K562 (cell line): ENCODE data around the gene TMEM43. TPM values are rescaled to one million over a fixed set of nuclear protein-coding genes. Genes with fewer than 3 reads are reported as not detected.

Experiments used
- AFF1 ChIP-seq, 2 experiments: fragments of 450-650 bp; IDR thresholded peaks; 2 replicates each; pipeline ENCODE4 v1.6.1; 2018; ENCODE audit warnings: mild to moderate bottlenecking in 2 of 2, low read depth in 1 of 2; ENCODE audit not compliant: partially characterized antibody in 2 of 2
- CBX1 ChIP-seq: sonication (generic); IDR thresholded peaks from 2 replicates; pipeline ENCODE4 v1.6.1; 2016; ENCODE audit warnings: antibody characterized with exemption, low read depth, mild to moderate bottlenecking
- CEBPZ ChIP-seq: fragments of 150-350 bp; IDR thresholded peaks from 2 replicates; pipeline ENCODE4 v1.6.1; 2014; ENCODE audit warnings: low read depth, mild to moderate bottlenecking, low read length, borderline replicate concordance
- FOXA1 ChIP-seq: fragments of 450-650 bp; IDR thresholded peaks from 2 replicates; pipeline ENCODE4 v1.6.1; 2016; ENCODE audit warnings: mild to moderate bottlenecking, borderline replicate concordance
- GTF2B ChIP-seq: IDR thresholded peaks from 2 replicates; pipeline ENCODE4 v1.6.1; 2011; ENCODE audit not compliant: insufficient read length; ENCODE audit errors: extremely low read depth
- NFRKB ChIP-seq: fragments of 450-650 bp; IDR thresholded peaks from 2 replicates; pipeline ENCODE4 v1.6.1; 2016; ENCODE audit warnings: low read depth
- PURB ChIP-seq: sonication (generic); formaldehyde crosslinking; IDR thresholded peaks from 2 replicates; pipeline ENCODE4 v1.9.0; 2021; ENCODE audit warnings: low read depth, mild to moderate bottlenecking, missing genetic modification reagents
- SETDB1 ChIP-seq: IDR thresholded peaks from one replicate; pipeline ENCODE4 v1.6.1; 2012; ENCODE audit warnings: low read length, control low read depth, inconsistent platforms
- SRSF3 ChIP-seq: fragments of 200-400 bp; formaldehyde crosslinking; IDR thresholded peaks from 2 replicates; pipeline ENCODE4 v1.6.1; 2016; ENCODE audit warnings: mild to moderate bottlenecking, low read length, moderate library complexity; ENCODE audit not compliant: insufficient read depth
- THAP12 ChIP-seq: fragments of 250-450 bp; sonication (Bioruptor Pico); IDR thresholded peaks from 2 replicates; pipeline ENCODE4 v1.9.0; 2021; ENCODE audit warnings: mild to moderate bottlenecking, inconsistent platforms
- XRCC5 ChIP-seq: fragments of 200-400 bp; formaldehyde crosslinking; IDR thresholded peaks from 2 replicates; pipeline ENCODE4 v1.6.1; 2017; ENCODE audit warnings: low read depth, mild to moderate bottlenecking, low read length
- ZBTB26 ChIP-seq: fragments of 450-650 bp; formaldehyde crosslinking; IDR thresholded peaks from 2 replicates; pipeline ENCODE4 v1.4.0; 2022; ENCODE audit warnings: missing genetic modification characterization
- ZNF232 ChIP-seq: sonication (generic); formaldehyde crosslinking; IDR thresholded peaks from 2 replicates; pipeline ENCODE4 v1.8.0; 2022; ENCODE audit warnings: mild to moderate bottlenecking, missing genetic modification reagents
- ZNF589 ChIP-seq: fragments of 200-800 bp; sonication (Bioruptor generic); IDR thresholded peaks from 2 replicates; pipeline ENCODE4 v1.6.1; 2016; ENCODE audit warnings: low read depth, missing genetic modification characterization, missing compliant biosample characterization
- polyA plus RNA-seq, 8 experiments: library from polyadenylated mRNA; depleted of rRNA in 4 of 8; stranded (reverse) in 5 of 8; unstranded in 3 of 8; fragments of >200 nt; fragmentation: Nextera tagmentation in 2 of 8; fragmentation: Illumina TruSeq in 1 of 8; extraction: Ambion mirVana in 2 of 8; extraction: Trizol in 1 of 8; gene quantifications; 2 replicates each; pipeline versions ENCODE4 v1.2.1 to v1.2.3, GENCODE V29; 2011 to 2014; ENCODE audit warnings: inconsistent platforms in 1 of 8, missing spikeins in 1 of 8
- total RNA-seq, 7 experiments: library from RNA; depleted of rRNA in 6 of 7; stranded (reverse); fragments of >200 nt in 6 of 7; fragmentation: Illumina TruSeq in 2 of 7; extraction: Trizol in 2 of 7; gene quantifications; 2 replicates each; pipeline versions ENCODE4 v1.2.1 to v1.2.3, GENCODE V29; 2011 to 2021; ENCODE audit warnings: low replicate concordance in 1 of 7

Gene TMEM43
- total and polyA plus RNA-seq, 9 of the 15 experiments (the other 6 are each of a cell fraction or from before 2014, with no cell fraction given): 16.7 to 46.1 (median 35.7) TPM

GRCh38 chr3:14124615-14125192 lies at the start of gene TMEM43, which contains the start of gene CHCHD4 (continued):
- no peak for TF ChIP-seq SRSF3
- TF ChIP-seq XRCC5: no peak
- TF ChIP-seq ZNF589: no peak
- TF ChIP-seq CBX1: 0 out of 2 replicates have a peak, but pooled peaks have one; percentile 56
- peak; percentile 65 for TF ChIP-seq SETDB1
- no peak for TF ChIP-seq CEBPZ
- TF ChIP-seq AFF1 (IDR thresholded peaks at IDR 0.05; ENCODE audit: low read depth in 1 of 2, partially characterized antibody in 2 of 2): peak in 1 of 2 experiments; percentile 96
- no peak for TF ChIP-seq ZBTB26 (CRISPR knock-in tag)
- no peak for TF ChIP-seq NFRKB
- TF ChIP-seq PURB (CRISPR knock-in tag): no peak
- no peak for TF ChIP-seq FOXA1
- TF ChIP-seq GTF2B: no peak
- no peak for TF ChIP-seq ZNF232 (CRISPR knock-in tag)
- TF ChIP-seq THAP12 (CRISPR knock-in tag): peak; percentile 86
